Endometrial microvascular endothelial cells (primary cell): Measurements from ENCODE around the gene RASSF3. TPM values are rescaled to one million over a fixed set of nuclear protein-coding genes. Genes with fewer than 3 reads are reported as not detected.
"Not testable (repeated sequence)": the region's sequence is repeated elsewhere in the genome, so short reads cannot be mapped to it uniquely, and the experiment has no call there.

Experiments used
- in situ Hi-C: cut with HindIII; loops from 2 replicates; pipeline ENCODE4 v1.10.0; 2017; ENCODE audit warnings: low sequenced_read_pairs, low pct_unique_long_range_greater_than_20kb; ENCODE audit errors: inconsistent ontology term
- total RNA-seq: library from RNA; depleted of rRNA; stranded (reverse); fragments of >200 nt; gene quantifications from one replicate; pipeline ENCODE4 v1.2.3, GENCODE V29; 2015; ENCODE audit errors: inconsistent ontology term

The RASSF3 gene
- total RNA-seq, 1 donor from 2014 or later: 59.0 TPM

DNA sequence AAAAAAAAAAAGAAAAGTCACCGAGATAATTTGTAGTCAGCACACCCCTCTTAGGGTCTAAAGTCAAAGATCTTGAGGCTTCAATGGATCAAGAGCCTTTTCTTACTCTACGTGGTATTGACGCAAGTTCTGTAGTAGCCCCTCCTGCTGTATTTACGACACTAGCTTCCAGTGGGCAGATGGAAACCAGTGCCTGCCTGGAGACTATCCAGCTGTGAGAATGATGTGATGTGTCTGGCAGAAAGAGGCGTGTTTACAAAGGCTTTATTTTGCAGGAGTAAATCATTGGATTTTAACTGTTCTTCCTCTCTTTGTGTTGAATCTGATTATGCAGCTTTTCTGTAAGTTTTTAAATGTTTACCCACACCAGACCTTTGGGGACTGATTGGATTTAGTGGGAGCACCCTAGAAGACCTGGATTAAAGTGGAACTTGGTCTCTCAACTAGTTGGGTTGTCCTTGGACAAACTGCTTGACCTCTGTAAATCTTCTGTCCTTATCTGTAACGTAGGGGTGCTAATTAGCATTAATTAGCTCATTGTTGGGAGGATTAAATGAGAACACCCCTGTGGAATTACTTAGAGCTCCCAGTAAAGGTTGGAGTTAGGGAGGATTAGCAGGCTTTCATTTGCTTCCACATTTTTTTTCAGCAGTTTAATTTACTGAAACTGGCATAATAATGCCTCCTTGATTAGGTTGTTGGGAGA is 72.4 kb downstream of the RASSF3 start:
- in situ Hi-C loops: no loop called here

DNA sequence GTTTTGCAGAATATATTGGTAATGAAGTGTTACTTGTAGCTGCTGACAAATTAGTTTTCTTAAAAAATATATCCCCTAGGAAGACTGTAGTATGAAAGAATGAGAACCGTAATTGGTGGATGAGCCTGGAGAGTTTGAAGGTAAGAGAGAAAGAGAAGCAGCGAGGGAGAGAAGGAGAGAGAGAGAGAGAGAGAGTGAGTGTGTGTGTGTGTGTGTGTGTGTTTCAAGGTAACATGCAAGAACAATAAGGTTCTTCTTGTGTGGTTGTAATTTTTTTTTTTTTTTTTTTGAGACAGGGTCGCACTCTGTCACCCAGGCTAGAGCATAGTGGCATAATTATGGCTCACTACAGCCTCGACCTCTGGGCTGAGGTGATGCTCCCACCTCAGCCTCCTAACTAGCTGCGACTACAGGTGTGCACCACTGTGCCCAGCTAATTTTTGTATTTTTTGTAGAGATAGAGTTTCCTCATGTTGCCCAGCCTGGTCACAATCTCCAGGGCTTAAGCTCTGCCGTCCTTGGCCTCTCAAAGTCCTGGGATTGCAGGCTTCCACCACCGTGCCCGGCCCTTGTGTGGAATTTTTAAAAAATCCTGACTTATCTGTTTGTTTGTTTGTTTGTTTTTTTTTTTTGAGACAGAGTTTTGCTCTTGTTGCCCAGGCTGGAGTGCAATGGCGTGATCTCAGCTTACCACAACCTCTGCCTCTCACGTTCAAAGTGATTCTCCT is 73.7 kb downstream of the RASSF3 start:
- in situ Hi-C loops: no loop called here

DNA sequence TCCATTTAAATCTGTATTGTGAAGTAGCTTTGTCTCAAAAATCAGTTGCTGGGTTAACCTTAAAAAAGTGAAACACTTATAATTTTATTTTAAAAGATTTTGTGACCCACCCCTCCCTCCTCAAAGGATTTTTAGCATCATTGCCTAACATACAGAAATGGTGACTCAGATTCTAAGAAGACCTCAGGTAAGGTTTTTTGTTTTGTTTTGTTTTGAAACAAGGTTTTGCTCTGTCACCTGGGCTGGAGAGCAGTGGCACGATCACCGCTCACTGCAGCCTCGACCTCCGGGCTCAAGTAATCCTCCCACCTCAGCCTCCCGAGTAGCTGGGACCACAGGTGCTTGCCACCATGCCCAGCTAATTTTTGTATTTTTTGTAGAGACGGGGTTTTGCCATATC is 74.8 kb downstream of the RASSF3 start:
- in situ Hi-C loops: no loop called here

DNA sequence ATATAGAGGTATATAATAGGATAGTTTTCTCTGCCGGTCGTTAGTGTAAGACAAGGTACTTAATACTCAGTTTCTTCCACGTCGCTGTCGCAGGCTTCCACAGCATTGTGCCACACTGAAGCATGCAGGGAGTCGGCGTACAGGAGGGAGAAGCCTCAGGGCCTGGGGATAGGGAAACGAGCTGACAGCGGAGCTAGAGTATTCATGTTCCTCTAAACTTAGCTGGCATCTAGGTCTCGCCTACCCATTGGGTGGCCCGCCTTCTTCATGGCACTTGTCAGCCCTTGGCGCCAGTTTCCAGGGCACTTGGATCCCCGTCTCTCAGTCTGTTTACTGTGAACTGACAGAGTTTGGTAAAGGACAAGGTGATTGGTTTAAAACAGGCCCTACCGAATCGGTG is 75.3 kb downstream of the RASSF3 start:
- in situ Hi-C loops: no loop called here

DNA sequence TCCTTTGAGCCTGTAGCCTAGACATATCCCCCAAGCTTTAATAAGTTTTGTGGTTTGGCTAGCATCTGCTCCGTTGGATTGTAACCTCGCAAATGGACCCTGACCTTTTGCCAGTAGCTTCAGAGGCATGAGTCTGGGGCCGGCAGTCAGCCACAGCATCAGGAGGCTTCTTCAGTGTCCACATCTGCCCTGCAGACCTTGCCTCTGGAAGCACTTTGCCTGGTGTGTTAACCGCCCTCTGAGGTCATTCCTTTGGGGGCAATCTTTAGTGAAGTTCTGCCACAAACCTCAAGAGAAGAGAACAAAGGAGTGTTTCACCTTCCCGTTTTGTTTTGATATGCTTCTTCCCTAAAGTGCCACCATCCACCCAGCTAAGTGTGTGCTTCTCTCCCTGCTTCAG is 77.5 kb downstream of the RASSF3 start:
- in situ Hi-C loops: no loop called here

DNA sequence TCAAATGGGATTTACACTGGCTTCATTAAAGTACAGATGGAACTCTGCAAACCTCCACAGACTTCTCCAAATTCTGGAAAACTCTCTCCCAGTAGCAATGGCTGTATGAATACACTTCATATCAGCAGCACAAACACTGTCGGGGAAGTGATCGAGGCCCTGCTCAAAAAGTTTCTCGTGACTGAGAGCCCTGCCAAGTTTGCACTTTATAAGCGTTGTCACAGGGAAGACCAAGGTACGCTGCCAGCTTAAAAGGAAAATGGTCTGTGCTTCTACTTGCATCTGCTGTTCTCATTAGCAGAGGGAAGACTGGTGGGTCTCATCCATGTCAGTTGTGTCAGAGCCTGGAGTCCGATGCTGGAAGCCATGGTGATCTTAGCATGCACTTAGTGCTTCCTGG is 77.9 kb downstream of the RASSF3 start:
- in situ Hi-C loops: no loop called here

DNA sequence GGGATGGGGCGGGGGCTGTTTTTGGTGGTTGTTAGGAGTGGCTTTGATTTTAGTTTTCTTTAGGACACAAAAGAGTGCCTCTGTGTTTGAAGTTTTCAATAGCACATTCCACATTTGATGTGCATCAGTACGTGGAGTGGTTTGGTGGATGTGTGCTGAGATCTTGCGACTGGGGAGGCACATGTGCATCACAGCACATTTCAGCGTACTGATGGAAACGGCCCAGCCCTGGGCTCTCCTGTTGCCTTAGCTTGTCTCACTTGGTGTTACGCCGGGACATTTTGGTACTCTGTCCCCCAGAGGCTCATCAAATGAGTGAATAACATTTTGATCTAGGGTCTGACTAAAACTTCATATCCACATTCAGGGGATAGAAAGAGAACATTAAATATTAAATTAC is 78.4 kb downstream of the RASSF3 start:
- in situ Hi-C loops: no loop called here

DNA sequence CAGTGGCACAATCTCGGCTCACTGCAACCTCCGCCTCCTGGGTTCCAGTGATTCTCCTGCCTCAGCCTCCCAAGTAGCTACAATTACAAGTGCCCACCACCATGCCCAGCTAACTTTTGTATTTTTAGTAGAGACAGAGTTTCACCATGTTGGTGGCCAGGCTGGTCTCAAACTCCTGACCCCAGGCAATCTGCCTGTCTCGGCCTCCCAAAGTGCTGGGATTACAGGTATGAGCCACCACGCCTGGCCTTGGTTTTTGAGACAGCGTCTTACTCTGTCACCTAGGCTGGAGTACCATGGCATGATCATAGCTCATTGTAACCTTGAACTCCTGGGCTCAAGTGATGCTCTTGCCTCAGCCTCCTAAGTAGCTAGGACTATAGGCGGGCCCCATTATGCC is 79.9 kb downstream of the RASSF3 start:
- in situ Hi-C loops: not testable (repeated sequence)

DNA sequence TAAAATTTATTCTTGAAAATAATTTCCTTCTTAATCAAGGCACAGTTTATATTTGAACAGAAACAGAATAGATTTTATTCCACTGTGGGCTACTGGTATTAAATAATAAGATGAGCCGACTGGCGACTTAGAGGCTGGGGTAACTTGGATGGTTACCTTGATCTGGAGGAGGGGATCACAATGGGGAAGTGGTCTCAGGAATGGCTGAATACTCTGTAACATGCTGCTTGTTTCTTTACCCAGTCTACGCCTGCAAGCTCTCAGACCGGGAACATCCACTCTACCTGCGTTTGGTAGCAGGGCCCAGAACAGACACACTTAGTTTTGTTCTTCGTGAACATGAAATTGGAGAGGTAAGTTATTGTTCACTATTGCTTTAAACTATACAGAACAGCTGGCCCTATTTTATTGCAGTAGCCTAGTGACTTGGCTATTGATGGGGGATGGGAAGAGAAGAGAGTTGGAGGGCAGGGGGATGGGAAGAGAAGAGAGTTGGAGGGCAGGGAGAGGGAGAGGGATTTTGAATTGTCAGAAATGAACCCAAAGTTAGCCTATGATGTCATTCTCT is 81.0 kb downstream of the RASSF3 start:
- in situ Hi-C loops: no loop called here

DNA sequence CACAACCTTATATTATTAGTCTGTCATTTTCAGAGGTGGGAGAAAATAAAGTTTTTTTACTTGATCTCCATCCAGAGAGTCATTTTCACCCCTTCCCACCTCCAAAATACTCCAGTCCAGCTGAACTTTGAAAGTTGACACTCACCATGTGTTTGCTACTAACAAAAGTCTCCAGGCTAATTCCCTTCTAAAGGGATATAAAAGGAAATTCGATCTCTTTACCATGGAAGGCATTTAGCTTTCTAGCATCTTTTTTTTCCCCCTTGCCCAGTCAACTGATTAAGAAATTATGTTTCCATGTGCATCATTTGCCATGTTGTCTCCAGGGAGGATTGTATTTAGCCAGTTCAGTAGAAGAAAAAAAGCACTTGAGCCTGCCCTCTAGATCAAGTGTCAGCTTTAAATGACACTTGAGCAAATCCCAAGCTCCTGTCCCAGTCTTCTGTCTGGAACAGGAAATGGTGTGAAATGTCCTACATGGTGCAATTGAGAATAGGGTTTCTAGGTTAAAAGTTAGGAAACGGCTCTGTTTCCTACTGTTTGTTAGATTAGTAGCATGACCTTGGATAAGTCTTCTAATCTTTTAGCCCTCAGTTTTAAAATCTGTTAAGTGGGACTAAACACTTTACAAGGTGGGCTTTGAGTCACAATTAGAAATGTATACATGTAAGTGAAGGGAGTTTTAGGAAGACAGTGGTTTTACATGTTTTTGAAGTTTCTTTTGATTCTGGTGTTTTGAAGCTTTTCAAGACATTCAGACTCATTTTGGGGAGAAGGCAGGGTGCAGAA is 81.7 kb downstream of the RASSF3 start:
- in situ Hi-C loops: no loop called here

DNA sequence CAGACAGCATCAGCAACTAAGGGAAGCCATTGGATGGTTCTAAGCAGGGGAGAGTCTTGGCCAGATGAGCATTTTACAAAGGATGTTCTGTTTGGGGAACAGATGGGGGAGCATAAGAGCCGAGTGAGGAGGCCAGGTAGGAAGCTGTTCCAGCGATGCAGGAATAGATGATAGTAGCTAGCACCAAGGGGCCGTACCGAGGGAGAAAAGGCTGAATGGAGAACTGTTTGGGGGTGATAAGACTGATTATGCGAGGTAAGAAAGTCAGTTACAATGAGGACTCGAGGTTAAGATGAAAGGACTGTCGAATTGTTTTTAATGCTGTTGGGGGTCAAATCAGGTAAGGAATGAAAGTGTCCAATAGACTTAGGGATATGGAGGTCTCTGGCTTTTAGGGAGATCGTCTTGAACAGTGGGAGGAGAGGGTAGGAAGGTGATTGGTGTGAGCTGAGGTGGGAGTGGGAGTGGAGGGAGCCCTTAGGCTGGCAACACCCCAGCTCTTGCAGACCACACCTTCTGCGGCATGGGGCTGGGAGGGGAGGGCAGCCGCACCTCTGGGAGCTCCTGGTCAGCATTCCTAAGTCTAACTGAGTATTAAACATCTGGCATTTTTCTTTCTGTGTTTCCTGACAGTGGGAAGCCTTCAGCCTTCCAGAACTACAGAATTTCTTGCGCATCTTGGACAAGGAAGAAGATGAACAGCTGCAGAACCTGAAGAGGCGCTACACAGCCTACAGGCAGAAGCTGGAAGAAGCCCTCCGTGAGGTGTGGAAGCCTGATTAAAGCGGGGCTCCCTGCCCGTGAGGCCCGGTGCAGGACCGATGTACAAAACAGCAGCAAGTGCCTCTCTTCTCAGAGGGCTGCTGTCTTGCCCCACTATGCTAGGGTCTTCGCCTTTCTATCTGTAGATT is 84.1 kb downstream of the RASSF3 start:
- in situ Hi-C loops: no loop called here

DNA sequence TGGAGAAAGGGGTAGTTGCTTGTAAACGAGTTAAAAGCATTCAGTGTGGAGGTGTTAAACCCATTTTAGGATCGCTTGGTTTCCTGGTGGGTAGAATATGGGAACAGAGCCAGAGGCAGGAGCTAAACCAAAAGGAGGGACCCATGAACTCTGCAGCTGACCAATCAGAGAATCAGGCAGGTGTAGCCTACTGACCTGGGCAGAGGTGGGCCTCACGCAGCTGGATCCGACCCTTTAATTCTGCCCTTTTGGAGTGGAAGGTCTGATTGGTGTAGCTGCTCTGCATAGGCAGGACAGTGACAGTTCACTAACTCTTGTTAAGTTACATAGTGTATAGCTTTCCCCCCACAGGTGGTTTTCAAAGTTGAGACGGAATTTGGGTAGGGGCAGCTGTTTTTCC is 85.3 kb downstream of the RASSF3 start:
- in situ Hi-C loops: no loop called here

DNA sequence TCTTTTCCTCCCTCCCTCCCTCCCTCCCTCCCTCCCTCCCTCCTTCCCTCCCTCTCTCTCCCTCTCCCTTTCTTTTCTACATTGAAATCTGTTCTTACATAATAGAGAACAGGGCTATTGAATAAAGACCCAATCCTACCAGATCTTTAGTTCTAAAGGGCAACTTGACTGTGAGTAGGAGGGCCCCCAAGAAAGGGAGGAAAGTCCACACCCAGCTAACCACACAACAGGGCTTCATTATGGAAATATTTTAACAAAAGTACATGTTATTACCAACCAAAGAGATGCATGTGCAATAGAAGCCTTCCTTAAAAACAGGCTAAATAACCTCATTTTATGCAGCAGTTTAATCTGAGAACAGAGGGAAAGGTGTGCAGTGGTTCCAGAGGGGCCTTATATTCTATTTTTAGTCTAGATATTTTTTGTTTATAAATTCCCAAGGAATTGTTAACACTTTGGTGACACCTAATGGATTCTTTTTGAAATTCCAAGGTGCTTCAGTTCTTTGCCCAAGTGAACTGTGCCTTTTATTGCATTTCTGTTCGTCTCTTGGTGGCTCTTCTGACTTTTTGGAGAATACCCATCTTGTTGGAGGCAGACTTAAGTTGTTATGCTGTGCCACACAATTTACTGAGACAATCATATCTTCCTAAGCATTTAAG is 85.9 kb downstream of the RASSF3 start:
- in situ Hi-C loops: no loop called here

DNA sequence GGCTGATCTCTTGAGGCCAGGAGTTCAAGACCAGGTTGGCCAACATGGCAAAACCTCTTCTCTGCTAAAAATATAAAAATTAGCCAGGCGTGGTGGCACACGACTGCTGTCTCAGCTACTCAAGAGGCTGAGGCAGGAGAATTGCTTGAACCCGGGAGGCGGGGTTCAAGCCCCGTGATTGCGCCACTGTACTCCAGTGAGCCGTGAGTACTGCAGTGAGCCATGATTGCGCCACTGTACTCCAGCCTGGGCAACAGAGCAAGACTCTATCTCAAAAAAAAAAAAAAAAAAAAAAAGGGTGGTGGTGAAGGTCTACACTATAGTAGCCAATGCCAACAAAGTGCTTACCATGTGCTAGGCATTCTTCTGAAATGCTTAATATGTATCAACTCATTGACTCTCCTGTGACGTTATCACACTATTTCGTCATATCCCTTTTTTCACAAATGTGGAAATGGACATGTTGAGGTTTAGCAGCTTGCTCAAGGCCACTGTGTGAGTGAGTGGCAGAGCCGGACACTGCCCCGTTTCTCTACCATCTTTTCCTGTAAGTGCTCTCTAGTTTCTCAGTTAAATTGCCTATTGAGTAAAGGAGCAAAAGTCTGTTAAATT is 89.3 kb downstream of the RASSF3 start:
- in situ Hi-C loops: no loop called here

DNA sequence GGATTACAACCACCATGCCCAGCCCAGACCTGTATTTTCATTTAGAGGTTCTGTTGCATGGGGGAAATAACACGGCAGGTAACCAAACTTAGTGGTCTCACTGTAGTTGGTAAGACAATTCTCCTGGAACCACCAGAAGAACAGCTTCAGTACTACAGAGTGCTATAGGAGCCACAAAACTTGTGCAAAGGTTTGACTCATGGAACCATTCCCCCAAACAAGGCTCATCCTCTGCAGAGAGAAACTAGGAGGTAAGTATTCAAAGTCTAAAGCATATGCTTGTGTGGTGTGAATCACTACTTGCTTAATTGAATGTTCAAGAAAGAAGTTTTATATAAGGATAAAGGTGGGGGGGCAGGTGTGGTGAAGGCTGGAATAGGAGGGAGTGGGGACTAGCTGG is 90.2 kb downstream of the RASSF3 start:
- in situ Hi-C loops: no loop called here

DNA sequence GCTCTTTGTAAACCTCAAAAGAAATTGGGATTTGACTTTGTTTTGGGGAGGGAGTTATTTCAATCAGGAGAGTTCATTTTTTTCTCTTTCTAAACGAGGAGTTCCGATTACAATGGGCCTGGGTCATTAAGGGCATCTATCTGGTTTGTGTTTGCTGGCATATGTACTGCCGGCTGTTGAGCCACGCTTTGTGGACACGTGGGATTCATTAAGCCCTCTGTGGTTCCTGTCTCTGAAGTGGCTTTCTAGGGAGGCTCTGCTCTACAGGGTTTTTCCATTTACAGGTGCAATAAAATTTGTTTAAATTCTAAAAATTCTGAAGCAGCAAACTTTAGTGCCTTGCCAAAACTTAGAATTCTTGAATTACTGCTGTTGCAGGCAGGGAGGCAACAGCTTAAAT is 91.0 kb downstream of the RASSF3 start:
- in situ Hi-C loops: no loop called here

DNA sequence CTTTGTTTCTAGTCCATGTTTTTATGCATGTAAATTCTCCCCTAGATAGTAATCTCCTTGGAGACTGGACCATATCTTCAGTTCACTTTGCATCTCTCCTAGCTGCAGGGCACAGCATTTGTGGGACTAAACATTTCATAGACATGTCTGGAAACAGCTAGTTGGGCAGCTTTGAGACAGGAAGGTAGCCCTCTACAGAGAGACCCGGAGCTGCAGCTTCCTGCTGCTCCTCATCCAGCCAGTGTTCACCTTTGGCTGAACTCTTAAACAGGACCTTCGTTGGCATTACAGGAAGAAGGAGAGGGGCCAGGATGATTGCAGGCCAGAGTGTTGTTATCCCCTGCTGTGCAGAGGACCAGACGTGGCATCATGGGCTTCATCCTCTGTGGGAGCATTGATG is 96.0 kb downstream of the RASSF3 start:
- in situ Hi-C loops: no loop called here

DNA sequence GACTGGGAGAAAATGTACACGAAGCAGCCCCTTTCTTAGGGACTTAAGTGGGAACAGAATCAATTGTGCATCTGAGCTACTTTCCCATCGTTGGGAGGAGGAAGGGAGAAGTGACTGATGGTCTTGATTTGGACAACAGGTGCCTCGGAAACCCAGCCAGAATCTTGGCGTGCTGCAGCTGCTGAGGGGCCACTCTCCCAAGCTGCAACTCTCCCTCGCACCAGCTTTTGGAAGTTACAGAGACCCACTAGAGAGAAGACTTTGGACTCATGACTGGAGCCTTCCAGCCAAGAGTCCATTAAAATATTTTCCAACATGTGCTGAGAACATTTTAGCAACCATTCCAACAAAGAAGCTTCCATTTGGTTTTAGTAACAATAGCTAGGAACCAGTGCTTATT is 96.6 kb downstream of the RASSF3 start:
- in situ Hi-C loops: no loop called here
